GM23338 (cell line): Measurements from ENCODE around the gene PLPP4.

Experiments used
- CREB1 ChIP-seq: fragments of 250-450 bp; sonication (Bioruptor Pico); IDR thresholded peaks from 2 replicates; pipeline ENCODE4 v1.5.0; 2020; ENCODE audit warnings: low read depth, mild to moderate bottlenecking, moderate library complexity
- CTCF ChIP-seq, 2 experiments: fragments of 200-600 bp in 1 of 2; sonication (generic) in 1 of 2; conservative IDR thresholded peaks; 2 replicates each; pipeline versions ENCODE4 v1.5.1 to v1.6.1; 2016 to 2017; ENCODE audit warnings: antibody characterized with exemption in 2 of 2, low read depth in 2 of 2, mild to moderate bottlenecking in 2 of 2, moderate library complexity in 1 of 2
- EZH2phosphoT487 ChIP-seq: fragments of 200-600 bp; sonication (generic); IDR thresholded peaks from one replicate; pipeline ENCODE4 v1.8.1; 2018; ENCODE audit warnings: antibody characterized with exemption; ENCODE audit not compliant: unreplicated experiment
- POLR2AphosphoS5 ChIP-seq: IDR thresholded peaks from 2 replicates; pipeline ENCODE4 v1.6.1; 2016; ENCODE audit warnings: antibody characterized with exemption, low read depth
- REST ChIP-seq: IDR thresholded peaks from one replicate; pipeline ENCODE4 v1.6.1; 2018; ENCODE audit warnings: antibody characterized with exemption; ENCODE audit not compliant: unreplicated experiment

DNA sequence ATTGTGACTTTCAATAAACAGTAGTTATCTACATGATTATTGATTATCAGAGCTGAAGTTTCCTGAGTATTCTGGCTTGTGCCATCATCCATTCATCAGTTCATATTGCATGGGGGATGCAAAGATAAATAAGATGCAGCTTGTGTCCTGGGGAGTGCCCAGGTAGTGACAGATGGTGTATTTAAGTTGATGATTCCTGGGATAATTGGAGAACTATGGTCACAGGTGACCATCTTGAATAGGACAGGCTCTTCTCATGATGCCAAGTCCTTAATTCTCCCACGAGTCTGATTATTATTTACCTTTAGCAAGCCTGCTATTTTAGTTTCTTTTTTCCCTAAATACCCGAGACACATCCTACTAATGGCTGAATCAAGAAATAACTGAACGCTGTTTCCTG, 64.9 kb downstream of the PLPP4 start:
- no peak for TF ChIP-seq REST
- no peak for TF ChIP-seq CTCF (conservative IDR thresholded peaks at IDR 0.05; ENCODE audit: low read depth in 2 of 2)
- TF ChIP-seq POLR2AphosphoS5, result no peak
- no peak for TF ChIP-seq CREB1 (CRISPR knock-in tag)
- TF ChIP-seq EZH2phosphoT487, result no peak
